Fibroblast of the conjunctiva (primary cell): ENCODE measurements around the gene JAKMIP3.
"Not testable (repeated sequence)": the region's sequence is repeated elsewhere in the genome, so short reads cannot be mapped to it uniquely, and the experiment has no call there.

Experiments
- DNase-seq: peaks from one replicate; pipeline ENCODE4 v3.0.0-alpha.2; 2010; ENCODE audit warnings: low read depth

JAKMIP3 gene

DNA sequence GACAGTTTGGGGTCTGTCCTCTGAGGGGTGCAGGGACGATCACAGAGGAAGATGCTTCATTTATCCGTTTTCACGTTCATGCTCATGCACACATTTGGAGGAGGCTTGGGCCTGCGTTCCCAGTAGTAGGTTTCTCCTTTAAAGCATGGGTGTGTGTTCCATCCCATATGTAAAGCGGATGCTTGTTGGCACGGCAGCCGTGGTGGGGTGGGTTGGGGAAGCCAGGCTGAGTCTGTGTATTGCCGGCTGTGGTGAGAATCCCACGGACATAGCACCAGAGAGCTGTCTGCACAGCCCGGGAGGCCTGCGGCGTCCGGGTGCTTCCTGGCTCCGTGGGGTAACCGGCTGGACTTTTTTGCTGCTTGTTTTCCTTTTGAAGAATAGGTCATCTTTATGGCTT lies 440 bp downstream of the JAKMIP3 start:
- DNase-seq, result no peak

DNA sequence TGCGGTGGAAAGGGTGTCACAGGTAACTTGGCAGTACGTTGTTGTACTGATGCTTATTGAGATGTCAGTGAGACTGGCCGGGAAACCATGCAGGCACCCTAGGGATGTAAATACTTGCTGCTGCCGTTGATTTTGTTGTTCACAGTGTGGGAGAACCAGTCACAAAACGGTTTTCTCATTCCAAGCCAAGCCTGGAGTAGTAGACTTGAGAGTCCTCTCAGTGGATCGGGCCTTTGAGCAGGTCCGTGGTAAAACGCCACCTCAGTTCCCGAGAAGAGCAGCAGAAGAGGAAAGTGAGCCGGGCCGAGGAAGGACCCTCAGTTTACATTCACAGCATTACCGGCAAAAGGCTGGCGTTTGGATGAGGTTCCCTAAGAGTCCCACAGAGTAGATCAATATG lies 1.1 kb downstream of the JAKMIP3 start:
- no peak for DNase-seq

DNA sequence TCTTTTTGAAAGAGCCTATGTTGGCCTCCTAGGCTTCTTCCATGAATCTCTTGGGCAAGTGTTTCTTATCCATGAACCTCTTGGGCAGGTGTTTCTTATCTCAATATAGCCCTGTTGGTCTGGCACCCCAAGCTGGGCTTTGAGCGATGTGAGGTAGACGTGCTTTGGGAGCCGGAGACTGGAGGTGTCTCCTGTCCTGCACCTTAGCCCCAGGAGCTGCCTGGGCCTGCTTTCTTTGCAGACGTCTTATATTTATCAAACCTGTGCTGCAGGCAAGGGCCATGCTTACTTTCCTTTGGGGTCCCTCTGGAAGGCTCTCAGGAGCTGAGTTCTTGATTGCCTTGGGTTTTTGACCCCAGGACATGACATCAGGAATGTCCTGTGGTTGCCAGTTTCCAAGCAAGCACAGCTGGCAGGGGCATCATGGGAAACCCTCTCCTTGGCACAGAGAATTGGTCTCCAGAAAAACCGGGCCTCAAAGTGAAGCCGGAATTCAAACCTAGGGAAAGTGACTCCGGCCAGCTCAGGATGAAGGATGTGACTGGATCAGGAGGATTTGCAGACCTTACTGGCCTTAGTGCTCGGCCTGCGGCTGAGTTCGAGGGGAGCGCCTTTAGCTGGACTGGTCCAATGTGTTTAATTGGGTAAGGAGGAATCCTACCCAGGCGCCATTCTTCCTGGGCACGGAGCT lies 2.8 kb downstream of the JAKMIP3 start:
- no peak for DNase-seq

DNA sequence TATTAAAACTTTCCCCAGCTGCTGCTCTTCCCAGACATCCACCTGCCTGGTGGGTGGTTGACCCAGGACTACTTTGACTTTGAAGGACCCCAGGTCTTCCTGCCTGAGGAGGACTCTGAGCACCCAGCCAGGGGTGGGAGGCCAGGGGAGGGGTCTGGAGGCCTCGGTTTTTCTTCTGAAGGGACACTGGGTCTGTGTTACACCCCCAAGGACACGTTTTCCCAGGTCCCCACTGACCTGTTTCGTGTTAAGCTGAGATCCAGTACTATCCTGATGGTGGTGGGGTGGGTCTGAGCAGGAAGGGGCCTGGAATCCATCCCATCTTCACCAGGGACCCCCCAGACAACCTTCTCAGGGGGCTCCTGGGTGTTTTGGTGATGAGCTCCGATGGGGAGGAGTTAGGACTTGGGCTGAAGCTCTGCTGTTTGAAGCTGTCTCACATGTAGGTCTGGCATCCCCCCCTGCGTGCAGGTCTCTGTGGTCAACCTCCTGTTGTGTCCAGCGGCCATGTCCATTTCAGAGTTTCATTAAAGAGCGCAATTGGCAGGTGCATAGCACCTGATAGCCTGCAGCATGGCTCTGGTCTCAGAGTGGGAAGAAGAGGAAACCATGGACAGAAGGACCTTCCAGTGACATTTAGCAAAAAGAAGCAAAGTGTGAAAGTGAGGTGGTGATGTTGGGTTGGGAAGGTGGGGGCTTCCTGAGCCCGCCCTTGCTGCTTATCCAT lies 3.5 kb downstream of the JAKMIP3 start:
- no peak for DNase-seq

DNA sequence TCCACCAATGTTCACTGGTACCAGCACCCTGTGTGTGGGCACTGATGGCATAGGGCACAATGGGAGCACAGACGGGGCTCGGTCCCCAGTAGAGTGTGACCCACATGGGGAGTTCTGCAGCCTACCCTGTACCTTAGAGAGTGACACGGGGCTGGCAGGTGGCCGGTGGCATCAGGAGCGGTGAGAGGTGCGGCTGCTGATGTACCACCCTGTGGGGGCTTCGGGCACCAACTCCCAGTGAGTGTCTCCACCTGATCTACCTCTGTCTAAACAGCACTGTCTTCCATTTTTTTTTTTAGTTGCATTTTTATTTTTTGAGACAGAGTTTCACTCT lies 4.1 kb downstream of the JAKMIP3 start:
- DNase-seq, result no peak

DNA sequence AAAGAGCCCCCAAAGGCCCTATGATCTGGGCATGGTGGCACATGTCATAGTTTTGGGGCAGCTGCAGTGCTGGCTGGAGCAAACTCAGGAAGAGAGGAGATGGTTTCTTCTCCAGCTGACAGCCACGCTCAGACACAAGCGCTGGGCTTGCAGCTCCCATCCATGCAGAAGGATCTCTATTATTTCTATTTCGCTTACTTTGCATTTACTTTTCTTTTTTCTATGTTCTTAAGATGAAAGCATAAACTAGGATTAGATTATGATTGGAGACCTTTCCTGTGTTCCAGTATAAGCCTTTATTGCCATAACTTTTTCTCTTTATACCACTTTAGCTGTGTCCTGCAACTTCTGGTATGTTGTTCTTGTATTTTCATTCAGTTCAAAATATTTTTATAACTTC lies 5.0 kb downstream of the JAKMIP3 start:
- DNase-seq, result no peak

DNA sequence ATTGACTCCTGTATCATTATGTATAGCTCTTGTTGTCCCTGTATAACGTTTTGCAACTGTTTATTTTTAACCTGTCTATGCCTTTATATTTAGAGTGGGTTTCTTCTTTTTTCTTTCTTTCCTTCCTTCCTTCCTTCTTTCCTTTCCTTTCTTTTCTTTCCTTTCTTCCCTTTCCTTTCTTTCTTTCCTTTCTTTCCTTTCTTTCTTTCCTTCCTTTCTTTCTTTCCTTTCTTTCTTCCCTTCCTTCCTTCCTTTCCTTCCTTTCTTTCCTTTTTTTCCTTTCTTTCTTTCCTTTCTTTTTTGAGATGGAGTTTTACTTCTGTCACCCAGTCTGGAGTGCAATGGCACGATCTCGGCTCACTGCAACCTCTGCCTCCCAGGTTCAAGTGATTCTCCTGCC lies 5.9 kb downstream of the JAKMIP3 start:
- DNase-seq, result no peak

DNA sequence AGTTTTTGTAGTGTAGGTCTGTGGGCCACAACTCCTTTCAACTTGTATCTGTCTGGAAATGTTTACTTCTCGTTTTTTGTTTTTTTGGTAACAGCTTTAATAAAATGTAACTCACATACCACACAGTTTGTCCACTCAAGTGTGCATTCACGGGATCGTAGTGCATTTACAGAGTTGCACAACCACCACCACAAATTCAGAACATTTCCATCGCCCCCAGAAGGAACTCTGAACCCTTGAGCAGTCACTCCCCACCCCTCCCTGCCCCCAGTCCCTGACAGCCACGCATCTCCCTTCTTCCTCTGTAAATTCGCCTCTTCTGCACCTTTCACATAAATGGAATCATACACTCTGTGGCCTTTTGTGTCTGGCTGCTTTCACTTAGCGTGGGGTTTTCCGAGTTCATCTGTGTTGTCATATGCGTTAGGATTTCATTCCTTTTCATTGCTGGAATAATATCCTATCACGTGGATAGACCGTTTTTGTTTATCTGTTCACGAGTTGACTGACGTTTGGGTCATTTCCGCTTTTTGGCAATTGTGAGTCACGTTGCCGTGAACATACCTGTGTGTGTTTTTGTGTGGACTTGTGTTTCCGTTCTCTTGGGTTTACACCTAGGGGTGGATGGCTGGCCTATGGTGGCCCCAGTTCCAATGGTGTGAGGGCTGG lies 10.3 kb downstream of the JAKMIP3 start:
- DNase-seq, result no peak

DNA sequence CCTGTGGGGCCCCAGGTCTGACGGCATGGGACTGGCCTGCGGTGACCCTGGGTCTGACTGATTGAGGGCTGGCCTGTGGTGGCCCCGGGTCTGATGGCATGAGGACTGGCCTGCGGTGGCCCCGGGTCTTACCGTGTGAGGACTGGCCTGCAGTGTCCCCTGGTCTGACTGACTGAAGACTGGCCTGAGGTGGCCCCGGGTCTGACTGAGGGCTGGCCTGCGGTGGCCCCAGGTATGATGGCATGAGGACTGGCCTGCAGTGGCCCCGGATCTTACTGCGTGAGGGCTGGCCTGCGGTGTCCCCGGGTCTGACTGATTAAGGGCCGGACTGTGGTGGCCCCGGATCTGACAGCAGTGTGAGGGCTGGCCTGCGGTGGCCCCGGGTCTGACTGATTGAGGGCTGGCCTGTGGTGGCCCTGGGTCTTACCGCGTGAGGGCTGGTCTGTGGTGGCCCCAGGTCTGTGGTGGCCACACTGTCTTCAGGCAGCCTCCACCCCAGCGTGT lies 10.9 kb downstream of the JAKMIP3 start:
- DNase-seq, result no peak

DNA sequence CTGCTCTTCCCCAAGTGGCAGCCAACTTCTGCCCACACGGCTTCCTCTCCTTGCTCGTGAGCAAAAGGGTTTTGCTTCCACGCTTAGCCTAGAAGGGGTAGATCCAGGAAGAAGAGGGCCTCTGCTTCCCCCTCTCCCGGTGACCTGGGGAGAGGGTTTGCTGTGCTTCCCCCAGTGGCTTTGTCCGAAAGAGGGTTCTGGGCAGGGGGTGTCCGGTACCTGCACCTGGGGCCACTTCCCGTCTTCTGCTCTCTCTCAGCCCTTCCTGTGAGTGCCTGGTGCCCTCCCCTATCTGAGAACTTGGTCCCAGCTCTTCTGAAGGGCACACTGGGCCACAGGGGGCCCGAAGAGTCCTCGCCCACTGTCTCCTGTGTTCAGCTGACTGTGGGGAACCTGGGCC lies 11.3 kb downstream of the JAKMIP3 start:
- DNase-seq, result no peak

DNA sequence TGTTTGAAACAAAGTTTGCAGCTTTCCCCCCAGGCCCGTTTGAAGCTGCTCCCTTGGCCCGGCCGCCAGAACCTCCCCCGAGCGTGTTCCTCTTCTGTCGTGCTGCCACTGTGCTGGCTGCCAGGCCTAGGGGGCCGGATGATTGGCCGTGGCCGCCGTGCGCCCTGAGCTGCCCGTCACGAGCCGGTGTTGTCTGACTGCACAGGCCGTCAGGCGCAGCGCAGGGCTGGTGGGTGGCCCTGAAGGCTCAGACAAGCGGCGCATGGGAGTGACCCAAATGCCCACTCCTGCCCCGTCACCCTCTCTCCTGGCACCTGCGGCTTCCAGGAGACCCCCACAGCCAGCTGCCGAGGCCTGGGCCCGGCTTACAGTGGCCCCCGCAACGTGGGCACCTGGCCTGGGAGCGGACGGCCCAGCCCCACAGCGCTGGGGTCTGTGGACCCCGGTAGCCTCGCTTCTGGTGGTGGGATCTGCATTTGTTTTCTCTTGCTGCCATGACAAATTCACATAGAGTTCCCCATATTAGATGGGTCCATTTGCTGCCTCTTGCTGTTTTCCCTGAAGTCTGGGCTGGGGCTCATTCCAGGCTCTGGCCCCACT lies 13.1 kb downstream of the JAKMIP3 start:
- no peak for DNase-seq

DNA sequence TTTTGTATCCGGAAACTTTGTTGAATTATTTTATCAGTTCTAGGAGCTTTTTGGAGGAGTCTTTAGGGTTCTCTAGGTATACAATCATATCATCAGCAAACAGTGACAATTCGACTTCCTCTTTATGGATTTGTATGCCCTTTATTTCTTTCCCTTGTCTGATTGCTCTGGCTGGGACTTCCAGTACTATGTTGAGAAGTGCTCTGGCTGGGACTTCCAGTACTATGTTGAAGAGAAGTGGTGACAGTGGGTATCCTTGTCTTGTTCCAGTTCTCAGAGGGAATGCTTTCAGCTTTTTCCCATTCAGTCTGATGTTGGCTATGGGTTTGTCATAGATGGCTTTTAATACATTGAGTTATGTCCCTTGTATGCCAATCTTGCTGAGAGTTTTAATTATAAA lies 18.6 kb downstream of the JAKMIP3 start:
- not testable (repeated sequence) for DNase-seq

DNA sequence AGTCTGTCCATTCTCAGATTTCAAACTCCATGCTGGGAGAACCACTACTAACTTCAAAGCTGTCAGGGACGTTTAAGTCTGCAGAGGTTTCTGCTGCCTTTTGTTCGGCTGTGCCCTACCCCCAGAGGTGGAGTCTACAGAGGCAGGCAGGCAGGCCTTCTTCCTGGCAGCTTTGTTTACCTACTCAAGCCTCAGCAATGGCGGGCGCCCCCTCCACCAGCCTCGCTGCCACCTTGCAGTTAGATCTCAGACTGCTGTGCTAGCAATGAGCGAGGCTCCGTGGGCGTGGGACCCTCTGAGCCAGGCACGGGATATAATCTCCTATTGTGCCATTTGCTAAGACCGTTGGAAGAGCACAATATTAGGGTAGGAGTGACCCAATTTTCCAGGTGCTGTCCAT lies 27.5 kb downstream of the JAKMIP3 start:
- not testable (repeated sequence) for DNase-seq

DNA sequence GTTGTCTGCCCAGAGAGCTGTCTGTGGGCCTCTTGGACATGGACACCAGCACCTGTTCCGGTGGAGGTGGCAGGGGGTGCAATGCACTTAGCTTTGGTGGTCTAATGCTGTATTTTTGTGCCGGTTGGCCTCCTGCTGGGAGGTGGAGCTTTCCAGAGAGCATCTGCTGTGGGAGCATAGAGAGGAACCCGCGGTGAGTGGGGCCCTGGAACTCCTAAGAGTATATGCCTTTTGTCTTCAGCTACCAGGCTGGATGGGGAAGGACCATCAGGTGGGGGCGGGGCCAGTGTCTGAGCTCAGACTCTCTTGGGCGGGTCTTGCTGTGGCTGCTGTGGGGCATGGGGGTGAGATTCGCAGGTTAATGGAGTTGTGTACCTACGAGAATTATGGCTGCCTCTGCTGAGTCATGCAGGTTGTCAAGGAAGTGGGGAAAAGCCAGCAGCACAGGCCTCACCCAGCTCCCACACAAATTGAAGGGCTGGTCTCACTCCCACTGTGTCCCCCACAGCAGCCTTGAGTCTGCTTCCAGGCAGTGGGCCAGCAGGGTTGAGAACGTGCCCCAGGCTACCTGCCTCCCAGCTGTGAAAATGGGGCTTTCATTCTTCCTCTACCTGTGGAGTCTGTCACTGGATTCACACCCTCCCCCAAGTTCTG lies 29.0 kb downstream of the JAKMIP3 start:
- DNase-seq, result no peak

DNA sequence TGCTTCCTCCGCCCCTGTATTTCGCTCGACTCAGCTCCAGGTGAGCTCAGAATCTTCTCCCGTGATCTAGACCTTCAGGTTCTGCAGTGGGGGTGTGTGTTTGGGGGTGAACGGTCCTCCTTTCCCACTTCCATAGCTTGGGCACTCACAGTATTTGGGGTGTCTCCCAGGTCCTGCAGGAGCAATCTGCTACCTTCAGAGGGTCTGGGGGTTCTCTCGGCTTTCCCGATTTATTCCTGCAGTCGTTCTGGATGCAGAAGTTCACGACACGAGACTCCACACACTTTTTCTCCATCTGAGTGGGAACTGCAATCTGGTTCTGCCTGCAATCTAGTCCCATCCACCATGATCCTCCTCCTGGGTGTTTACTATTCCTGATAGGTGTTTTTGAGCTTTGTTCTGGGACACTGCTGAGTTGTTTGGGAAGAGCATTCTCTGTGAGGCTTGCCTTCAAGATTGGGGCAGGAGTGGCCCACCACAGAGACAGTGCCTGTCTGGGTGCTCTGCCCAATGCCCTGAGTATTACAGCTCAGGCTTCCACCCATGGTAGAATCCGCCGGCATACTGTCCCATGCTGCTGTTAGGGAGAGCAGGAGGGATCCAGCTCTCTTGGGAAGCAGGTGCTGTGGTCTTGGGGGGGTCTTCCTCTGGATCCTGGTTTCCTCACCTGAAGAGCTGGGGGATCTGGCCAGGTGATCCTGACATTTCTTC lies 29.8 kb downstream of the JAKMIP3 start:
- DNase-seq, result no peak

DNA sequence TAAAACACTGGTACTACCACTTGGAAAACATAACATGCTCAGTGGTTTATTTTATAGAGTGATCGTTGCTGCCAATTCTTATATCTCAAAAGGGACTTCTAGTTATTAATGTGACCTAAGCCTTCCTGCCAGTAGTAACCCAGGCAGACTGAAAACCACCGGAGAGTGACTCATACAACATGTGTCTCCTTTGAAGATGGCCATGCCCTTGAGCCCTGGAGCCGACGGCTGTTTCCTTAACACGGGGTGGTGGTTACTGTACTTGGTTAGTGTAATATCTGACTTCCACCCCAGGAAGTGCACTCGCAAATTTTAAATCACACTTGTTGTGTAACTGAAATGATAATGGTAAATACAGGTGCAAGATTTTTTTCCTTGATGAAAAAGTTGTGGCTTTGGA lies 30.5 kb downstream of the JAKMIP3 start:
- no peak for DNase-seq

DNA sequence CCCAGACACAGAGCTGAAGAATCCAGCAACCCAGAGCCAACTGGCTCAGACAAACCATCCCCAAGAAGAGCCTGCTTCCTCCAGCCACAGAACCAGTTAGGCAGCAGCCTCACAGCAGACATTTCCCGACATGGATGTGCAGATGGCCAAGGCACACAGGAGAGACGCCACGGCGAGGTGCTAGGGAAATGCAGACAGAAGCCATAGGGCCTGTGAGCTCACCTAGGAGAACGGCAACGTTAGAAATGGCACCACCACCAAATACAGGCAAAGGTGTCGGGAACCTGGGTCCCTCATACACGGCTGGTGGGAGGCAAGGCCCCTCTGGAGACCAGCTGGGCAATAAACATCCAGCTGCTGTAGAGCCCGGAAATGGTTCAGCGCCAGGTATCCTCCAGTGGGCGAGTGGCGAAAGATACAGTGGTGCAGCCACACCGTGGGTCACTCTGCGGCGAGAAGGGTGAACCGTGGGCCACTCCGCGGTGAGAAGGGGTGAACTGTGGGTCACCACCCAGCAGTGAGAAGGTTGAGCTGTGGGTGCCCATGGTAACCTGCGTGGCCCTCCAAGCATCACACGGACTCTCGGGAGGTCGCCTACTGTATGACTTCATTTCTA lies 31.2 kb downstream of the JAKMIP3 start:
- DNase-seq, result no peak

DNA sequence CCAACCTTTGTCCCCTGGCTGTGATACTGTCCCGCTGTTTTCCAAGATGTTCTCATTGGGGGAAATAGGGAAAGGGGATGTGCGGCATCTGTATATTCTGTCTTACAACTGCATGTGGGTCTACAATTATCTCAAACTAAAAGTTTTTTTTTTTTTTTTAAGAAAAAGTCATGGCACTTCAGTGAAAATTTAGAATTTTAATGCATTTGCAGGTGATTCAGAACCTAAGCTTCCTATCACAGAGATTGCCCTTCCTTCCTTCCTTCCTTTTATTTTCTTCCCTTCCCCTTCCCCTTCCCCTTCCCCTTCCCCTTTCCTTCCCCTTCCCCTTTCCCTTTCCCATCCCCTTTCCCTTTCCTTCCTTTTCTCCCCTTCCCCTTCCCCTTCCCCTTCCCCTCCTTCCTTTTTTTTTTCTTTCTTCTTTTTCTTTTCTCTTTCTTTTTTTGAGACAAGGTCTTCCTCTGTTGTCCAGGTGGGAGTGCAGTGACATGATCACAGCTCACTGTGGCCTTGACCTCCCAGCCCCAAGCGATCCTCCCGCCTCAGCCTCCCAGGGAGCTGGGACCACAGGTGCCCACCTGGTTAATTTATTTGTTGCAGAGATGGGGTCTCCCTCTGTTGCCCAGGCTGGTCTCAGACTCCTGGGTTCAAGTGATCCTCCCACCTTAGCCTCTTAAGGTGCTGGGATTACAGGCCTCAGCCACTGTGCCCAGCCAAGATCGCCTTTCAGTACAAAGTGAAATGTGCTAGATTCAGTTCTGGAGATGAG lies 32.0 kb downstream of the JAKMIP3 start:
- no peak for DNase-seq

DNA sequence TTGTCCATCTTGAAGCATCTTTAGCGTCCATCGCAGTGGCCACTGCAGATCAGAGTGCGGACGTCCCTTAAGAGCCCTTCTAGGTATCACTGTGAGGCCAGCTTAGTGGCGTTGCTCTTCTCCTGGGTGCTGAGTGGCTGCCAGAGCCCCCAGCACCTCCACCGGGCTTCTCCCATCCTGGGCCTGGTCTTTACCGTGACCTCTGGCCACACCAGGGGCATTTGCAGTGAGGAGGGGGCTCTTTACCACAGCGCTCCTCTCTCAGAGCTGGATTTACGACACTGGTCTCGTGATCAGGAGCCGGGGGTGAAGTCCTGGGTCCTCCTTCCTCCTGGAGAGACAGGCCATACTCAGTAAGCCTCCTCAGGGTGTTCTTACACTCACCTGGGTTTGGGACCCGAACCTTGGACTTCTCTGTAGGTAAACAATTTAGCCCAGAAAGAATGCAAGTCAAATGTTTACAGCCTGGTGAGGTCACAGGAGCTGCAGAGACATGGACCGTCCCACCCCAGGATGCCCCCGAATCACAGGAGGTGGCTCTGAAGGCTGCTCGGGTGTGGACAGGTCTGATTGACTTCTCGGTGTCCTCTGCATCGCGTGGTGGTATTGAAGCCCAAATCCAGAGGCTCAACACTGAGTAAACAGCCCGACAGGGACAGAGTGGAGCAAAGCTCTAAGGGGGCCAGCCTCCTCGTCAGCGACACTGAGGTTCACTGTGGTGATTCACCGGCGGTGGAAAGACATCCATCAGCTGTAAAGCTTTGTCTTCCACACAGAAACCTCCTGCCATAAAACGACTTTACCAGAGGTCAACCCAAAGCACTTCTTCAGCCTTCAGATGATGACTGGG lies 33.0 kb downstream of the JAKMIP3 start:
- DNase-seq, result no peak
